ENCODE results near the gene RASA3. TPM values are rescaled to one million over a fixed set of nuclear protein-coding genes. Genes with fewer than 3 reads are reported as not detected.

The RASA3 gene
- total and polyA plus RNA-seq, 10 of the 15 experiments (the other 5 are each of a cell fraction or from before 2014, with no cell fraction given) = 0.79 to 33.9 (median 17.6) TPM

DNA sequence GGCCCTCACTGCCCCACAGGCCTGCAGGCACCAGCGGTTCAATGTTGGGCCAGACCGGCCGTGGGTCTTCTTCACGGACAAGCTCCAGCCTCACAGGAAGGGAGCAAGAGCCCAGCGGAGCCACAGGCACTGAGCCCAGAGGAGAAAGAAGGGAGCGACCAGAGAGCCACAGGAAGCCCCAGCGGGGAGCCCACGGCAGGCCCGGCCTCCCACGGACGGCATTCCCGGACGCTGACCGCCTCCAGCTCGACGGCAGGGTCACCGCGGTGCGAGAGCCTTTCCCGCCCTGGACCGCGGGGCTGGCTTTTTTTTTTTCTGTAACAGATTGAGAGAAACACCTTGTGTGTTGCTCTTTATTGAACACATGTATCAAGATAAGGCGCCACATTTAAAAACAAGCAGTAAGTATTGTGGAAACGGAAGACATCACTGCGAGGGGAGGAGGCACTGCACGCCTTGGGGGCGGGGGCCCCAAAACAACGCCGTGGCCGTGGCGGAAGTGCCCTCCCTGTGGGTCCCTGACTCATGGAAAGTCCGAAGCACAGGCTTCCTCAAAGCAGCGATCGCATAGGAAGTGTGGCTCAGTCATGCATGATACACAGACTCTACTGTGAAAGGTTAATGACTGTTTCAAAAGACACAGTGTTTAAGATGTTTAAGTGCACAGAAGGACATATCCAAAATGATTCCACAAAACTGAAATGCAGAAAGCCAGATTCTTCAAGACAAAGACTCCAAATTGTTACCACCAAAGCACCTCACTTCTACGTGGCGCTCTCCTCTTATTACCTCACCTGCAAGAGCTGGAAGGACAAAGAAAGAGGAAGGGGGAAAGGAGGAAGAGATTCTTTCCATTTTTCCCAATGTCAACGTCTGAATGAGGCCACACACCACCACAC lies 3.5 kb downstream of the RASA3 start (continued):
- TF ChIP-seq CHD1 (IDR thresholded peaks at IDR 0.05; ENCODE audit: low read depth, low read length) (no peak), TAF1 (IDR thresholded peaks at IDR 0.05; ENCODE audit: borderline replicate concordance, low read depth, low read length) (peak; percentile 29; the same call in 1 of the 2 replicates), STAT3 (IDR thresholded peaks at IDR 0.05; ENCODE audit: low read depth, low read length) (peak; percentile 90), RCOR1 (conservative IDR thresholded peaks at IDR 0.05; ENCODE audit: low read depth, low read length) (no peak), MTA2 (IDR thresholded peaks at IDR 0.05; ENCODE audit: low read depth) (0 out of 2 replicates have a peak, but pooled peaks have one; percentile 12), PML (IDR thresholded peaks at IDR 0.05; ENCODE audit: low read length) (no peak), GABPA (IDR thresholded peaks at IDR 0.05; ENCODE audit: low read depth) (peak; percentile 76), SMARCA5 (IDR thresholded peaks at IDR 0.05) (peak; percentile 51), POLR2AphosphoS5 (IDR thresholded peaks at IDR 0.05; ENCODE audit: low read length) (peak; percentile 66), MEF2B (IDR thresholded peaks at IDR 0.05; ENCODE audit: partially characterized antibody, poor library complexity, severe bottlenecking) (peak; percentile 27), KAT2A (conservative IDR thresholded peaks at IDR 0.05; ENCODE audit: control insufficient read depth, low read depth, low read length) (no peak), NBN (IDR thresholded peaks at IDR 0.05) (peak; percentile 75; the same call in 1 of the 2 replicates), GATAD2B (conservative IDR thresholded peaks at IDR 0.05; ENCODE audit: low read depth) (0 out of 2 replicates have a peak, but pooled peaks have one; percentile 9)
- TF ChIP-seq, protein P1, sequence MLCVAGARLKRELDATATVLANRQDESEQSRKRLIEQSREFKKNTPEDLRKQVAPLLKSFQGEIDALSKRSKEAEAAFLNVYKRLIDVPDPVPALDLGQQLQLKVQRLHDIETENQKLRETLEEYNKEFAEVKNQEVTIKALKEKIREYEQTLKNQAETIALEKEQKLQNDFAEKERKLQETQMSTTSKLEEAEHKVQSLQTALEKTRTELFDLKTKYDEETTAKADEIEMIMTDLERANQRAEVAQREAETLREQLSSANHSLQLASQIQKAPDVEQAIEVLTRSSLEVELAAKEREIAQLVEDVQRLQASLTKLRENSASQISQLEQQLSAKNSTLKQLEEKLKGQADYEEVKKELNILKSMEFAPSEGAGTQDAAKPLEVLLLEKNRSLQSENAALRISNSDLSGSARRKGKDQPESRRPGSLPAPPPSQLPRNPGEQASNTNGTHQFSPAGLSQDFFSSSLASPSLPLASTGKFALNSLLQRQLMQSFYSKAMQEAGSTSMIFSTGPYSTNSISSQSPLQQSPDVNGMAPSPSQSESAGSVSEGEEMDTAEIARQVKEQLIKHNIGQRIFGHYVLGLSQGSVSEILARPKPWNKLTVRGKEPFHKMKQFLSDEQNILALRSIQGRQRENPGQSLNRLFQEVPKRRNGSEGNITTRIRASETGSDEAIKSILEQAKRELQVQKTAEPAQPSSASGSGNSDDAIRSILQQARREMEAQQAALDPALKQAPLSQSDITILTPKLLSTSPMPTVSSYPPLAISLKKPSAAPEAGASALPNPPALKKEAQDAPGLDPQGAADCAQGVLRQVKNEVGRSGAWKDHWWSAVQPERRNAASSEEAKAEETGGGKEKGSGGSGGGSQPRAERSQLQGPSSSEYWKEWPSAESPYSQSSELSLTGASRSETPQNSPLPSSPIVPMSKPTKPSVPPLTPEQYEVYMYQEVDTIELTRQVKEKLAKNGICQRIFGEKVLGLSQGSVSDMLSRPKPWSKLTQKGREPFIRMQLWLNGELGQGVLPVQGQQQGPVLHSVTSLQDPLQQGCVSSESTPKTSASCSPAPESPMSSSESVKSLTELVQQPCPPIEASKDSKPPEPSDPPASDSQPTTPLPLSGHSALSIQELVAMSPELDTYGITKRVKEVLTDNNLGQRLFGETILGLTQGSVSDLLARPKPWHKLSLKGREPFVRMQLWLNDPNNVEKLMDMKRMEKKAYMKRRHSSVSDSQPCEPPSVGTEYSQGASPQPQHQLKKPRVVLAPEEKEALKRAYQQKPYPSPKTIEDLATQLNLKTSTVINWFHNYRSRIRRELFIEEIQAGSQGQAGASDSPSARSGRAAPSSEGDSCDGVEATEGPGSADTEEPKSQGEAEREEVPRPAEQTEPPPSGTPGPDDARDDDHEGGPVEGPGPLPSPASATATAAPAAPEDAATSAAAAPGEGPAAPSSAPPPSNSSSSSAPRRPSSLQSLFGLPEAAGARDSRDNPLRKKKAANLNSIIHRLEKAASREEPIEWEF (IDR thresholded peaks at IDR 0.05; ENCODE audit: insufficient replicate concordance, low read depth, low read length) = peak; percentile 45
- TF ChIP-seq, protein P2, sequence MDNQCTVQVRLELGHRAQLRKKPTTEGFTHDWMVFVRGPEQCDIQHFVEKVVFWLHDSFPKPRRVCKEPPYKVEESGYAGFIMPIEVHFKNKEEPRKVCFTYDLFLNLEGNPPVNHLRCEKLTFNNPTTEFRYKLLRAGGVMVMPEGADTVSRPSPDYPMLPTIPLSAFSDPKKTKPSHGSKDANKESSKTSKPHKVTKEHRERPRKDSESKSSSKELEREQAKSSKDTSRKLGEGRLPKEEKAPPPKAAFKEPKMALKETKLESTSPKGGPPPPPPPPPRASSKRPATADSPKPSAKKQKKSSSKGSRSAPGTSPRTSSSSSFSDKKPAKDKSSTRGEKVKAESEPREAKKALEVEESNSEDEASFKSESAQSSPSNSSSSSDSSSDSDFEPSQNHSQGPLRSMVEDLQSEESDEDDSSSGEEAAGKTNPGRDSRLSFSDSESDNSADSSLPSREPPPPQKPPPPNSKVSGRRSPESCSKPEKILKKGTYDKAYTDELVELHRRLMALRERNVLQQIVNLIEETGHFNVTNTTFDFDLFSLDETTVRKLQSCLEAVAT (IDR thresholded peaks at IDR 0.05) = peak; percentile 52; the same call in 1 of the 2 replicates
- TF ChIP-seq, protein P3, sequence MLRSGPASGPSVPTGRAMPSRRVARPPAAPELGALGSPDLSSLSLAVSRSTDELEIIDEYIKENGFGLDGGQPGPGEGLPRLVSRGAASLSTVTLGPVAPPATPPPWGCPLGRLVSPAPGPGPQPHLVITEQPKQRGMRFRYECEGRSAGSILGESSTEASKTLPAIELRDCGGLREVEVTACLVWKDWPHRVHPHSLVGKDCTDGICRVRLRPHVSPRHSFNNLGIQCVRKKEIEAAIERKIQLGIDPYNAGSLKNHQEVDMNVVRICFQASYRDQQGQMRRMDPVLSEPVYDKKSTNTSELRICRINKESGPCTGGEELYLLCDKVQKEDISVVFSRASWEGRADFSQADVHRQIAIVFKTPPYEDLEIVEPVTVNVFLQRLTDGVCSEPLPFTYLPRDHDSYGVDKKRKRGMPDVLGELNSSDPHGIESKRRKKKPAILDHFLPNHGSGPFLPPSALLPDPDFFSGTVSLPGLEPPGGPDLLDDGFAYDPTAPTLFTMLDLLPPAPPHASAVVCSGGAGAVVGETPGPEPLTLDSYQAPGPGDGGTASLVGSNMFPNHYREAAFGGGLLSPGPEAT (IDR thresholded peaks at IDR 0.05; ENCODE audit: low read depth) = peak; percentile 77
- TF ChIP-seq, protein P4, sequence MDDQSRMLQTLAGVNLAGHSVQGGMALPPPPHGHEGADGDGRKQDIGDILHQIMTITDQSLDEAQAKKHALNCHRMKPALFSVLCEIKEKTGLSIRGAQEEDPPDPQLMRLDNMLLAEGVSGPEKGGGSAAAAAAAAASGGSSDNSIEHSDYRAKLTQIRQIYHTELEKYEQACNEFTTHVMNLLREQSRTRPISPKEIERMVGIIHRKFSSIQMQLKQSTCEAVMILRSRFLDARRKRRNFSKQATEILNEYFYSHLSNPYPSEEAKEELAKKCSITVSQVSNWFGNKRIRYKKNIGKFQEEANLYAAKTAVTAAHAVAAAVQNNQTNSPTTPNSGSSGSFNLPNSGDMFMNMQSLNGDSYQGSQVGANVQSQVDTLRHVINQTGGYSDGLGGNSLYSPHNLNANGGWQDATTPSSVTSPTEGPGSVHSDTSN (IDR thresholded peaks at IDR 0.05; ENCODE audit: insufficient replicate concordance, low read depth, low read length) = no peak
- TF ChIP-seq, protein P5, sequence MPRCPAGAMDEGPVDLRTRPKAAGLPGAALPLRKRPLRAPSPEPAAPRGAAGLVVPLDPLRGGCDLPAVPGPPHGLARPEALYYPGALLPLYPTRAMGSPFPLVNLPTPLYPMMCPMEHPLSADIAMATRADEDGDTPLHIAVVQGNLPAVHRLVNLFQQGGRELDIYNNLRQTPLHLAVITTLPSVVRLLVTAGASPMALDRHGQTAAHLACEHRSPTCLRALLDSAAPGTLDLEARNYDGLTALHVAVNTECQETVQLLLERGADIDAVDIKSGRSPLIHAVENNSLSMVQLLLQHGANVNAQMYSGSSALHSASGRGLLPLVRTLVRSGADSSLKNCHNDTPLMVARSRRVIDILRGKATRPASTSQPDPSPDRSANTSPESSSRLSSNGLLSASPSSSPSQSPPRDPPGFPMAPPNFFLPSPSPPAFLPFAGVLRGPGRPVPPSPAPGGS (IDR thresholded peaks at IDR 0.05; ENCODE audit: borderline replicate concordance, insufficient read depth, low read depth, low read length, poor library complexity, severe bottlenecking) = peak; percentile 55

Measured in GM12878 (cell line).